Measurements from ENCODE around the gene NAGLU.
"Not testable (repeated sequence)": the region's sequence is repeated elsewhere in the genome, so short reads cannot be mapped to it uniquely, and the experiment has no call there.

NAGLU gene

DNA sequence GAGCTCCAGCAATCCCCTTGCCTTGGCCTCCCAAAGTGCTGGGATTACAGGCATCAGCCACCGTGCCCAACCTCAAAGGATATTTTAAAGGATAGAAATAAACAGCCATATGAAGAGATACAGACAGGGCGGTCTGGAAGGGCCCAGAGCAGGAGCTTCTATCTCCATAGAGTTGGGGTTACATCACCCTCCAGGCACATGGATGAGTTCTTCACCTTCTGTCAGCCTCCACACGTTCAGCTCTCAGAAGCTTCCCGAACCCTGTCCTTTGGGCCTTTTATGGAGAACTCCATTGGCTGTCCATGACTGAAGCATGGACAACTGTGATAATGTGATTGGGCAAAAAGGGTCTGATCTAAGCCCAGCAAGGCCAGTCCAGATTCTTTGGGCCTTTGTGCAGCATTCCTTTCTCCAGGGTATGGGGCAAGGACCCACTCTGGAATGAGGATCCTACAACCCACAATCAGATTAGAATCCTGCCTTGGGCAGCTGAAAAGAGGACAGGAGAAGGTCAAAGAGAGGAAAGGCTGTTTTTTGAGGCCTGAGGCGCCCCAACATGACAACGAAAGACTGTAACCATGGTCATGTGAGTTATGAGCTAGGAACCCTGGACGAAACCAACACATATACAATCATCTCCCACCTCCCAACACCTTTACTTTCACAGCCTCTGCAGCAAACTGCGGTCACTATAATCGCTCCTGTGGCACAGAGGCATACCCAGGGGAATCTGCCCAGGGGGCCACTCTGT, 9.9 kb downstream of the NAGLU start:
- DNase-seq, result not testable (repeated sequence)

DNA sequence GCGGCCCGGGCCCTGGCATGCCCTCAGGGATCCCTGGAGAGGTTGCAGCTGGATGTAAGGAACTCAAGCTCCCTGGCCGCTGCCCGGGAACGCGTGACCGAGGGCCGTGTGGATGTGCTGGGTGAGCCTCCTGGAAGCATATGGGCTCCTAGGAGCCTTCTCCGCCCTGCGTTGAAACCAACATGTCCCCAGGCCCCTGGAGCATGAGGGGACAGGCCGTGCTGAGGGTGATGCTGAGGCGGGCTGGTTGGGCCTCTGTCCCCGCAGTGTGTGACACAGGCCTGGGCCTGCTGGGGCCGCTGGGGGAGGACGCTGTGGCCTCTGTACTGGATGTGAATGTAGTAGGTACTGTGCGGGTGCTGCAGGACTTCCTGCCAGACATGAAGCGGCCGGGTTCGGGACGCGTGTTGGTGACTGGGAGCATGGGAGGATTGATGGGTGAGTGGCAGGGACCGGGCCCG, 11.0 kb downstream of the NAGLU start:
- DNase-seq, result no peak

DNA sequence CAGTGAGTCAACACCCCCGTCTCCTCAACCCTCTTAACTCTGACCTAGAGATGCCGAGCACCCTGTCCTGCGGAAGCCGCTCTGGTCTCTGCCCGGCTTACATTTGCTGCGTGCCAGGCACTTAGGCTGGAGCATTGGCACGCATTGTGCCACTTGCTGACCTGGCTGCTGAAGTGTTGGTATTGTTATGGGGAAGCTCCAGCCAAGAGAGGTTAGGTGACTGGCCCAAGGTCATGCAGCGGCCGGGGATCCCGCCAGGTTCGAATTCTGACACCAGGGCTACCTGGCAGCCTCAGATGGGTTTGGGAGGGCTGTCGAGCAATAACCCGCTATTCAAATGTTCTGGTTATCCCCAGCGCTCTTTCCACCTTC, 11.6 kb downstream of the NAGLU start:
- no peak for DNase-seq

DNA sequence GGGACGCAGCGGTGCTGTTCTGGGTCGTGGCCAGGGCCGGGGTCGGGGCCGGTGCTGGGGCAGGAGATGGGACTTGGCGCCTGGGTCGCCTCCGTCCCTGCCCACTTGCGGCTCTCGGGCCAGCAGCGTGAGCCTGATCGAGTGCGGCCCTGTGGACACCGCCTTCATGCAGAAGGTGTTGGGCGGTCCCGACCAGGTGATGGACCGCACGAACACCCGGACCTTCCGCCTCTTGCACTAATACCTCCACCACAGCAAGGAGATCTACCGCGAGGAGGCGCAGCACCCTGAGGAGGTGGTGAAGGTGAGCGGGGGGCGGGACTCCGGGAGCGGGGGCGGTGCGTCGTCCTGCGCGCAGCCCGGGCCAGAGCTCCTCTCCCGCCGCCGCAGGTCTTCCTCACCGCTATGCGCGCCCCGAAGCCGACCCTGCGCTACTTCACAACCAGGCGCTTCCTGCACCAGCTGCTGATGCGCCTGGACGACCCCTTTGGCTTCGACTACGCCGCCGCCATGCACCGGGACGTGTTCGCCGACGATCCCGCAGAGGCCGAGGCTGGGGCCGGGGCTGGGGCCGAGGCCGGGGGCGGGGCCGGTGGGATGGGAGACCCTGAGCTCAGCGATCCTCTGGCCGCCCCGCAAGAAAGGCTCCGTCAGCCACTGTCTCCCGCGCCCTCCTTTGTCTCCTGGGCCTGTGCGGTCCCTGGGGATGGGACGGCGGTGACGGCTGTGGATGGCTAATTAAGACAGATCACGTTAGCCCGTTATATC, 12.2 kb downstream of the NAGLU start:
- peak; percentile 76 for DNase-seq

DNA sequence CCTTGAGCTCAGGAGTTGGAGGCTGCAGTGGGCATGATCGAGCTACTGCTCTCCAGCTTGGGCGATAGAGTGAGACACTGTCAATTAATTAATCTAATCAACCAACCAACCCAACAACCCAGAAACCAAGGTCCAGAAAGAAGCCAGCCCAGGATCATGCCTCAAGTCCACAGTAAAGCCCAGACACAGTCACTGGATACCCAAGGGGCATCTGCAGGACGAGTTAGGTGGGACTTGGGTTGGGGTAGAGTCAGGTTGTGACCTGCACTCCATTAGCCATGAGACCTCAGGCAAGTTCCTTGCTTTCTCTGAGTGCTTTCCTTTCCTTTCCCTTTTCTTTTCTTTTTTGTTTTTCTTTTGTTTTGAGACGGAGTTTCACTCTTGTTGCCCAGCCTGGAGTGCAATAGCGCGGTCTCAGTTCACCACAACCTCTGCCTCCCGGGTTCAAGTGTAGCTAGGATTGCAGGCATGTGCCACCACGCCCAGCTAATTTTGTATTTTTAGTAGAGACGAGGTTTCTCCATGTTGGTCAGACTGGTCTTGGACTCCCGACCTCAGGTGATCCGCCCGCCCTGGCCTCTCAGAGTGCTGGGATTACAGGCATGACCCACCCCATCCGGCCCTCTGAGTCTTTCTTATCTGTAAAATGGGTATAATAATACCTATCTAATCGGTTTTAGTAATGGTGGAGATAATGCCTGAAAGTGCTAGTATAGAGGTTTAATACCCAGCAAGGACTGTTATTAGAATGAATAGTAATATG, 13.1 kb downstream of the NAGLU start:
- no peak for DNase-seq

DNA sequence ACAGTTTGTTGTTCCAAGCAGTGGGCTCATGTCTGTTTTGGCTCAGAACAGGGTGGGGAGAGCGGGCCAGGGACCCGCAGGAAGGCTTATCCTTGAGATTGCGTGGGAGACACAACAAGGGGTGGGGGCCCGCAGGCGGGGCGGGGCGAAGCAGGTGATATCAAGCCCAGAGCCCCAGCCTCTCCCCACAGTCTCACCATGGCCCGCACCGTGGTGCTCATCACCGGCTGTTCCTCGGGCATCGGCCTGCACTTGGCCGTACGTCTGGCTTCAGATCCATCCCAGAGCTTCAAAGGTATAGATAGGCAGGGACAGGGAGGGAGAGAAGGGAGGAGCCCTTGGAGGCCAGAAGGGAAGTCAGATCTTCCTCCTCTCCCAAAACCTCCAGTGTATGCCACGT, 16.7 kb downstream of the NAGLU start, which contains the start of gene HSD17B1:
Gene HSD17B1 (plus strand): TSS at position 188 of the 400 bp plus-strand sequence. CDS start 11 bp downstream, at position 199.
- DNase-seq, result not testable (repeated sequence)

DNA sequence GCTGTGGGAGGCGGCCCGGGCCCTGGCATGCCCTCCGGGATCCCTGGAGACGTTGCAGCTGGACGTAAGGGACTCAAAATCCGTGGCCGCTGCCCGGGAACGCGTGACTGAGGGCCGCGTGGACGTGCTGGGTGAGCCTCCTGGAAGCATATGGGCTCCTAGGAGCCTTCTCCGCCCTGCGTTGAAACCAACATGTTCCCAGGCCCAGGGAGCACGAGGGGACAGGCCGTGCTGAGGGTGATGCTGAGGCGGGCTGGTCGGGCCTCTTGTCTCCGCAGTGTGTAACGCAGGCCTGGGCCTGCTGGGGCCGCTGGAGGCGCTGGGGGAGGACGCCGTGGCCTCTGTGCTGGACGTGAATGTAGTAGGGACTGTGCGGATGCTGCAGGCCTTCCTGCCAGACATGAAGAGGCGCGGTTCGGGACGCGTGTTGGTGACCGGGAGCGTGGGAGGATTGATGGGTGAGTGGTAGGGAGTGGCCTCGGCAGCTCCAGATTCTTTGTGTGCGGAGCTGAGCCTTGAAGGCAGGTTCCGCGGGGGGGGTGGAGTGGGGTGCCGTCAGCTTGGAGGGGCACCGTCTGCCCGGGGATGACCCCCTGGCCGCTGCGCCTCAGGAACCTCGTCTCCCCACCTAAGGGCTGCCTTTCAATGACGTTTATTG, 17.2 kb downstream of the NAGLU start:
- DNase-seq, result no peak

DNA sequence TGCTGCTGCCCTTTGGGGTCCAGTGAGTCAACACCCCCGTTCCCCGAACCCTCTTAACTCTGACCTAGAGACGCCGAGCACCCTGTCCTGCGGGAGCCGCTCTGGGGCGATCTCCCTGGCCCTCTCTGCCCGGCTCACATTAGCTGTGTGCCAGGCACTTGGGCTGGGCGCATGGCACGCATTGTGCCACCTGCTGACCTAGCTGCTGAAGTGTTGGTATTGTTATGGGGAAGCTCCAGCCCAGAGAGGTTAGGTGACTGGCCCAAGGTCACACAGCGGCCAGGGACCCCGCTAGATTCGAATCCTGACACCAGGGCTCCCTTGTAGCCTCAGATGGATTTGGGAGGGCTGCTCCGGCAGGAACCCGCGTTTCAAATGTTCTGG, 17.8 kb downstream of the NAGLU start:
- DNase-seq, result no peak

DNA sequence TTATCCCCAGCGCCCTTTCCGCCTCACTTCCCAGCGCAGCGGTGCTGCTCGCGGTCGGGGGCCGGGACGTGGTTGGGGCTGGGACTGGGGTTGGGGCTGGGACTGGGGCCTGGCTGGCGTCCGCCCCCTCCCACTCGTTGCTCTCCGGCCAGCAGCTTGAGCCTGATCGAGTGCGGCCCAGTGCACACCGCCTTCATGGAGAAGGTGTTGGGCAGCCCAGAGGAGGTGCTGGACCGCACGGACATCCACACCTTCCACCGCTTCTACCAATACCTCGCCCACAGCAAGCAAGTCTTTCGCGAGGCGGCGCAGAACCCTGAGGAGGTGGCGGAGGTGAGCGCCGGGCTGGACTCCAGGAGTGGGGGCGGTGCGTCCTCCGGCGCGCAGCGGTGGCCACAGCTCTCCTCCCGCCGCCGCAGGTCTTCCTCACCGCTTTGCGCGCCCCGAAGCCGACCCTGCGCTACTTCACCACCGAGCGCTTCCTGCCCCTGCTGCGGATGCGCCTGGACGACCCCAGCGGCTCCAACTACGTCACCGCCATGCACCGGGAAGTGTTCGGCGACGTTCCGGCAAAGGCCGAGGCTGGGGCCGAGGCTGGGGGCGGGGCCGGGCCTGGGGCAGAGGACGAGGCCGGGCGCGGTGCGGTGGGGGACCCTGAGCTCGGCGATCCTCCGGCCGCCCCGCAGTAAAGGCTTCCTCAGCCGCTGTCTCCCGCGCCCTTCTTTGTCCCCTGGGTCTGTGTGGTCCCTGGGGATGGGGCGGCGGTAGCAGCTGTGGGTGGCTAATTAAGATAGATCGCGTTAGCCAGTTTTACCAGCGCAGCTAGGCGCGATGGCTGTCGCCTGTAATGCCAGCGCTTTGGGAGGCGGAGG, 18.4 kb downstream of the NAGLU start:
- peak; percentile 75 for DNase-seq

DNA sequence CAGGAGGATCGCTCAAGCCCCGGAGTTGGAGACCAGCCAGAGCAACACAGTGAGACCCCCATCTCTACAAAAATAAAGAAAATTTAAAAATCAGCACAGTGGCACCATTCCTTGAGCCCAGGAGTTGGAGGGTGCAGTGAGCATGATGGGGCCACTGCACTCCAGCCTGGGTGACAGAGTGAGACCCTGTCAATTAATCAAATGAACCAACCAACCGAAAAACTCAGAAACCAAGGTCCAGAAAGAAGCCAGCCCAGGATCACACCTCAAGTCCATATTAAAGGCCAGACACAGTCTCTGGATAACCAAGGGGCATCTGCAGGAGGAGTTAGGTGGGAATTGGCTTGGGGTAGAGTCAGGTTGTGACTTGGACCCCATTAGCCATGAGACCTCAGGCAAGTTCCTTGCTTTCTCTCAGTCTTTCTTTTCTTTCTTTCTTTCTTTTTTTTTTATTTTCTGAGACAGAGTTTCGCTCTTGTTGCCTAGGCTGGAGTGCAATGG, 19.1 kb downstream of the NAGLU start:
- no peak for DNase-seq

DNA sequence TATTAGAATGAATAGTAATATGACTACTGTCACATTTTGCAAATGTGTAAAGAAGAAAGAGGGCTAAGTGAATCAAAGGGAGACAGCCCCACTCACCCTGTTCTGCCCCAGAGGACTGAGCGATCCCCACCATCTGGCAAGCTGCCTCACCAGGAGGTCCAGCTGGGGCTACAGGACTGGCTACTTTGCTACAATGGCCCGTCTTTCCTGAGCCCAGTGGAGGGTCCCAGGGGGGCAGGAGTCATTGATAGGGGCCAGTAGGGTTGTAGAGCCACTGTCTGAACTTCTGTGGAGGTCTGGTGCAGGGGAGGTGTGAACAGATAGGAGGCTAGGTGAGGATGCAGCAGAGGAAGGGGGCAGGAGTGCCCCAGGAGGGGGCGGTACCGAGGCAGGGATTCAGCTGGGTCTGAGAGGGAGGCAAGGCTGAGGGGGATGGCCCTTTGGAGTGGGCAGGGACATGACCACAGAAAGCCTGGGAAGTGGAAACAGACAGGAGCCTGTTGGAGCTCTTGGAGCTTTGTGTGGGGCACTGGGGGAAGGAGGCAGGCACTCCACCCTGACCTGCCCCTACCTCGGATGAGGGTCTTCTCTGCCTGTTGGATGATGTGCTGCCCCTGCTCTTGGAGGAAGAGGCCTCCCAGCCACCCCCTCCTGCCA, 20.0 kb downstream of the NAGLU start:
- not testable (repeated sequence) for DNase-seq

DNA sequence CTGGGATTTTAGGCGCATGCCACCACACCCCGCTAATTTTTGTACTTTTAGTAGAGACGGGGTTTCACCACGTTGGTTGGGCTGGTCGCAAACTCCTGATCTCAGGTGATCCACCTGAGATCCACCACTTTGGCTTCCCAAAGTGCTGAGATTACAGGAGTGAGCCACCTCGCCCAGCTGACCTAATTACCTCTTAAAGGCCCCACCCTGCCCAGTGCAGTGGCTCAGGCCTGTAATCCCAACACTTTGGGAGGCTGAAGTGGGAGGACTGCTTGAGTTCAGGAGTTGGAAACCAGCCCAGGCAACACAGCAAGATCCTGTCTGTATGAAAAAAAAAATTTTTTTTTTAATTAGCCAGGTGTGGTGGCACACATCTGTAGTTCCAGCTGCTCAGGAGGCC, 23.0 kb downstream of the NAGLU start:
- no peak for DNase-seq

DNA sequence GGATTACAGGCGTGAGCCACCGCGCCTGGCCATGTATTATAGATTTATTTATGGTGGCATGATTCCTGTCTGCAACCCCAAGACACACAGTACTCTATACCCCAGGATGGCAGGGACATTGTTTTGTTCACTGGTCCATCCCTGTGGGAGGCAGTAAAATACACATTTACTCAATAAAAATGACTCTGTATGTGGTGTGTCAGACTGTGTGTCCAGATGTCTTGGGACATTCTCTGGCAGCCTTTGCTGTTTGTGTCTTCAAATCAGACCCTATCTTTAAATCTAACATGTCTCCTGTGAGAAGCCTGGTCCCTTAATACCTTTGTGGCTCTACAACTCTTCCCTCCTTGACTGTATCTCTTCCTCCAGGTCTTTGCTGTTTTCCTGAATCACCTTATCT, 24.2 kb downstream of the NAGLU start:
- DNase-seq, result no peak

DNA sequence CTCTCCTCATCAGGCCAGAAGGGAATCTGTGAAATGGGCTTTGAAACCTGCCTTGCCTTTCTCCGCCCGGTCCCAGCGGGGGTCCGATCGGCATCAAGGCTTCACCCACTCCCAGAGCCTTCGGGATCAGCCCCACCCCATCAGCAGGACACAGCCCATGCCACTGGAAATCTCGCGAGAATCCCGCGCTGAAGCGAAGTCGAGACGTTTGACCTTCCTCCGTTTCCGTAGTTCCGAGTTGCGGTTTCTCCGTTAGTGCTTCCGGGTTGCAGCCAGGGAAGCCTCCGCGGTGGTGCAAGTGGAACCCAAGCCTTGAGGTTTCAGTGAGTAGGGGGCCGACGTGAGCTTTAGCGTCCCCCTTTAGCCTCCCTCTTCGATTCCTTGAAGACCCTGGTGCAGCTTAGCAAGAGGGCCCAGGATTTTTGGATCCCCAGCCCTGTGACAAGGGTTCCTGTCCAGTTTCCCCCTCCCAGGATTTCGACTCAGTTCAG, 25.9 kb downstream of the NAGLU start, which contains the start of gene COASY:
Gene COASY (plus strand): TSS at position 252 of the 491 bp plus-strand sequence. CDS start 475 bp downstream, outside the sequence.
- DNase-seq, result peak; percentile 94

DNA sequence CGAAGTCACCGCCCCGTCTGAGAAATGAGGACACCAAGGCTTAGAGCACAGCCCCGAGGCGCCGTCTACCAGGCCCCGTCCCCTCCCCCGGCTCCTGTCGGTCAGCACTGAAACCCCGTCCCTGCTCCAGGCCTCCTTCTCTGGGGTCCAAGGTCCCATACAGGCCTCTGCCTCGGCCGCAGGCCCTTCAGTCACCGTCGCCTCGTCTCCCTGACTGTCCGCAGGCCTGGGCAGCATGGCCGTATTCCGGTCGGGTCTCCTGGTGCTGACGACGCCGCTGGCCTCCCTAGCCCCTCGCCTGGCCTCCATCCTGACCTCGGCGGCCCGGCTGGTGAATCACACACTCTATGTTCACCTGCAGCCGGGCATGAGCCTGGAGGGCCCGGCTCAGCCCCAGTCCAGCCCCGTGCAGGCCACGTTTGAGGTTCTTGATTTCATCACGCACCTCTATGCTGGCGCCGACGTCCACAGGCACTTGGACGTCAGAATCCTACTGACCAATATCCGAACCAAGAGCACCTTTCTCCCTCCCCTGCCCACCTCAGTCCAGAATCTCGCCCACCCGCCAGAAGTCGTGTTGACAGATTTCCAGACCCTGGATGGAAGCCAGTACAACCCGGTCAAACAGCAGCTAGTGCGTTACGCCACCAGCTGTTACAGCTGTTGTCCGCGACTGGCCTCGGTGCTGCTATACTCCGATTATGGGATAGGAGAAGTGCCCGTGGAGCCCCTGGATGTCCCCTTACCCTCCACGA, 26.5 kb downstream of the NAGLU start:
- peak; percentile 50 for DNase-seq

DNA sequence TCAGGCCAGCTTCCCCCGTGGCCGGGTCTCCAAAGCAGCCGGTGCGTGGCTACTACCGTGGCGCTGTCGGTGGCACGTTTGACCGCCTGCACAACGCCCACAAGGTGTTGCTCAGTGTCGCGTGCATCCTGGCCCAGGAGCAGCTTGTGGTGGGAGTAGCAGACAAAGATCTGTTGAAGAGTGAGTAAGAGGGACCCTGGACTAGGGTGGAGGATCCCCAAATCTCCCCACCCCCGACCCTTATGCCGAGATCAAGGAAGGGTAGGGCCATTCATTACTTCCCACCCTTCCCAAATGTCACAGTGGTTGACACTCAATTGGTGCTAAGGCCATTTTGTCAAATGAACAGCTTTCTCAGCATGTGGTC, 27.1 kb downstream of the NAGLU start:
- DNase-seq, result no peak

DNA sequence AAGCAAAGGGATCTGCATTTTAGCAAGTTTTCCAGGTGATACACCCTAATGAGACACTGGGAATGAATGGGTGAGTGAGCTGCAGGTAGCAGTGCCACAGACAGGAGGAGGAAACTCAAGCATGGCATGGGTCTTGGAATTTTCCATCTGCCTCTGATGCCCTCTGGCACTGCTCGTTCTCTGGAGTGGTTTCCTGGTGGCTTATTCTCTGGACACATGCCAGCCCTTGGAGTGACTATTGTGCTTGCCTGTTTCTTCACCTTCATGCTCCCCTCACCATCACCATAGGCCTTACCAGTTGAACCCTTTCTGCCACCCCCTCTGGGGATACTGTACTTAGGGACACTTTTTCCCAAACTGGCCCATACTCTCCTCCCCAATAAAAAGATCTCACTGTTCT, 27.5 kb downstream of the NAGLU start:
- DNase-seq, result no peak

DNA sequence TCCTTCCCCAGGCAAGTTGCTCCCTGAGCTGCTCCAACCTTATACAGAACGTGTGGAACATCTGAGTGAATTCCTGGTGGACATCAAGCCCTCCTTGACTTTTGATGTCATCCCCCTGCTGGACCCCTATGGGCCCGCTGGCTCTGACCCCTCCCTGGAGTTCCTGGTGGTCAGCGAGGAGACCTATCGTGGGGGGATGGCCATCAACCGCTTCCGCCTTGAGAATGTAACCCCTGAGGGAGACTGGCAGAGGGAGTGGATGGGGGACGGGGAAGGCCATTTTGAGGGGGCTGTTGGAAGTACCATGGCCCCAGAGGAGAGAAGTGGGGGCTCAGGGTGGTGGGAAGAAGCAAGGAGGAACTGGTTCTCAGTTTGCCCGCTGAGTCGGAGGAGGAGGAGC, 27.9 kb downstream of the NAGLU start:
- no peak for DNase-seq

DNA sequence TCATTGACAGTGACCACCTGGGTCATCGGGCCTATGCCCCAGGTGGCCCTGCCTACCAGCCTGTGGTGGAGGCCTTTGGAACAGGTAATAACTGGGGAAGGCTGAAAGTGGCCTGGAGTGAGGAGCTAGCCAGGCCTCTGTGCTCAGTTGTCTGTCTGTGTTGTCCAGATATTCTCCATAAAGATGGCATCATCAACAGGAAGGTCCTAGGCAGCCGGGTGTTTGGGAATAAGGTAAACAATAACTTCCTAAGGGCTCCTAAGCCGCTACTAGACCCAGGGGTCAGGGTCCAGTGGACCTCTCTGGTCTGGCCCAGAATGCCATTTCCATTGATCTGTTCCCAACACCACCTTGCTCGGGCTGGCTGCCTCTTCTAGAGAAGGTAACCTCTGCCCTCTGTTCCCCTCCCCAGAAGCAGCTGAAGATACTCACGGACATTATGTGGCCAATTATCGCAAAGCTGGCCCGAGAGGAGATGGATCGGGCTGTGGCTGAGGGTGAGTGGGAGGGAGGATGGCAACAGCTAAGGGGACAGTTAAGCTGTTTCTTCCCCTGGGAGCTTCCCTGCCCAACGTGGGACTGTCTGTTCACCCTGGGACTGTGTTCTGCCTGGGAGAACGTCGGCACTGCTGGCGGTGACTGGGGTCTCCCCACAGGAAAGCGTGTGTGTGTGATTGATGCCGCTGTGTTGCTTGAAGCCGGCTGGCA, 28.9 kb downstream of the NAGLU start:
- DNase-seq, result no peak
